Peyer's patch (tissue), 4 donors: Measurements from ENCODE around the gene EXD2. TPM values are rescaled to one million over a fixed set of nuclear protein-coding genes. Genes with fewer than 3 reads are reported as not detected.
"Not testable (repeated sequence)": the region's sequence is repeated elsewhere in the genome, so short reads cannot be mapped to it uniquely, and the experiment has no call there.

Experiments
- DNase-seq, 3 donors: peaks; one replicate each; pipeline ENCODE4 v3.0.0-alpha.2; 2017 to 2019
- H3K27ac ChIP-seq, 4 donors: fragments of 200-600 bp; sonication (generic); one replicate each; pipeline ENCODE4 v1.5.1; 2016 to 2019
- H3K27me3 ChIP-seq, 2 donors: fragments of 200-600 bp; sonication (generic); one replicate each; pipeline ENCODE4 v1.5.1; 2019
- H3K36me3 ChIP-seq, 3 donors: fragments of 200-600 bp; sonication (generic); one replicate each; pipeline ENCODE4 v1.5.1; 2016 to 2019
- H3K4me1 ChIP-seq, 4 donors: fragments of 200-600 bp; sonication (generic); one replicate each; pipeline ENCODE4 v1.5.1; 2016 to 2019
- H3K4me3 ChIP-seq, 4 donors: fragments of 200-600 bp; sonication (generic); 1 replicate in 3 of 4; 2 replicates in 1 of 4; pipeline ENCODE4 v1.5.1; 2016 to 2019; ENCODE audit warnings: mild to moderate bottlenecking in 1 of 4
- H3K9me3 ChIP-seq, 4 donors: fragments of 200-600 bp; sonication (generic); one replicate each; pipeline ENCODE4 v1.5.1; 2016 to 2019; ENCODE audit warnings: mild to moderate bottlenecking in 1 of 4
- CTCF ChIP-seq, 6 experiments: fragments of 450-650 bp in 4 of 6; fragments of 200-600 bp in 2 of 6; sonication (generic) in 1 of 6; IDR thresholded peaks; one replicate each; pipeline ENCODE4 v1.5.1; 2017 to 2019; ENCODE audit warnings: antibody characterized with exemption in 6 of 6, mild to moderate bottlenecking in 3 of 6, moderate library complexity in 1 of 6
- POLR2A ChIP-seq, 2 donors: fragments of 450-650 bp; IDR thresholded peaks; one replicate each; pipeline ENCODE4 v1.5.1; 2017; ENCODE audit warnings: antibody characterized with exemption in 2 of 2, mild to moderate bottlenecking in 2 of 2, moderate library complexity in 2 of 2
- total RNA-seq, 4 donors: library from RNA; depleted of rRNA; stranded (reverse); fragments of >200 nt; gene quantifications; one replicate each; pipeline ENCODE4 v1.1.0, GENCODE V29; 2016

Gene EXD2
- total RNA-seq, 4 donors from 2014 or later = 12.1 to 19.2 (median 15.2) TPM

- no peaks in the 10 kb centered on the region for H3K36me3 ChIP-seq
- no peaks in the 10 kb centered on the region for H3K4me1 ChIP-seq
- DNase-seq = no peak
These were observed 13.5 kb downstream of the EXD2 start for GRCh38 chr14:69204753-69205152.

GRCh38 chr14:69207435-69208041 is 16.2 kb downstream of the EXD2 start:
- H3K9me3 ChIP-seq = no peaks in the 10 kb centered on the region
- H3K4me3 ChIP-seq = no peak overlapping the region

More at GRCh38 chr14:69204753-69205152, 13.5 kb downstream of the EXD2 start:
- TF ChIP-seq CTCF (IDR thresholded peaks at IDR 0.05) (no peak), POLR2A (IDR thresholded peaks at IDR 0.05) (no peak)
- Histone ChIP-seq H3K9me3 (no peaks in the 10 kb centered on the region), H3K4me3 (no peak overlapping the region), H3K27ac (no peak overlapping the region), H3K27me3 (no peaks in the 10 kb centered on the region)

GRCh38 chr14:69208666-69209065 is 17.4 kb downstream of the EXD2 start:
- Histone ChIP-seq H3K27me3 (no peaks in the 10 kb centered on the region), H3K36me3 (peaks cover 0 to 10% (median 0%) of the 10 kb centered on the region in 3 donors), H3K4me3 (no peak overlapping the region), H3K27ac (no peak overlapping the region), H3K4me1 (no peaks in the 10 kb centered on the region), H3K9me3 (no peaks in the 10 kb centered on the region)
- TF ChIP-seq CTCF (IDR thresholded peaks at IDR 0.05) (no peak), POLR2A (IDR thresholded peaks at IDR 0.05) (no peak)
- no peak for DNase-seq

More at GRCh38 chr14:69207435-69208041, 16.2 kb downstream of the EXD2 start:
- Histone ChIP-seq H3K27ac (no peak overlapping the region), H3K4me1 (no peaks in the 10 kb centered on the region), H3K36me3 (peaks cover 0 to 4% (median 0%) of the 10 kb centered on the region in 3 donors), H3K27me3 (no peaks in the 10 kb centered on the region)
- no peak for DNase-seq
- TF ChIP-seq POLR2A (IDR thresholded peaks at IDR 0.05) (no peak), CTCF (IDR thresholded peaks at IDR 0.05) (no peak)

GRCh38 chr14:69214393-69214792 is 23.1 kb downstream of the EXD2 start:
- Histone ChIP-seq H3K4me3 (no peak overlapping the region), H3K4me1 (no peaks in the 10 kb centered on the region), H3K9me3 (no peaks in the 10 kb centered on the region), H3K36me3 (peaks cover 0 to 10% (median 0%) of the 10 kb centered on the region in 3 donors), H3K27ac (no peak overlapping the region), H3K27me3 (no peaks in the 10 kb centered on the region)
- no peak for TF ChIP-seq CTCF (IDR thresholded peaks at IDR 0.05)
- DNase-seq = no peak

GRCh38 chr14:69217663-69218062 is 26.4 kb downstream of the EXD2 start:
- not testable (repeated sequence) for H3K4me3 ChIP-seq, DNase-seq, H3K4me1 ChIP-seq, H3K36me3 ChIP-seq, H3K27me3 ChIP-seq, H3K27ac ChIP-seq, H3K9me3 ChIP-seq

- Histone ChIP-seq H3K4me1 (no peaks in the 10 kb centered on the region), H3K27ac (no peak overlapping the region), H3K27me3 (no peaks in the 10 kb centered on the region), H3K9me3 (no peaks in the 10 kb centered on the region), H3K36me3 (peaks cover 0 to 16% (median 0%) of the 10 kb centered on the region in 3 donors), H3K4me3 (no peak overlapping the region)
- DNase-seq = no peak
- TF ChIP-seq CTCF (IDR thresholded peaks at IDR 0.05) (no peak), POLR2A (IDR thresholded peaks at IDR 0.05) (no peak)
These were observed 33.6 kb downstream of the EXD2 start for GRCh38 chr14:69224946-69225345.
